NB4 (cell line): Measurements from ENCODE around the gene MAGI1.

Source experiments
- CTCF ChIP-seq: IDR thresholded peaks from one replicate; pipeline ENCODE4 v1.5.1; 2012; ENCODE audit warnings: low read depth, low read length
- MAX ChIP-seq: IDR thresholded peaks from 2 replicates; pipeline ENCODE4 v1.6.1; 2011; ENCODE audit warnings: low read depth, low read length
- MYC ChIP-seq: IDR thresholded peaks from 2 replicates; pipeline ENCODE4 v1.6.1; 2011; ENCODE audit warnings: low read depth, low read length
- POLR2A ChIP-seq: IDR thresholded peaks from 2 replicates; pipeline ENCODE4 v1.6.1; 2011; ENCODE audit warnings: mild to moderate bottlenecking; ENCODE audit not compliant: insufficient read length; ENCODE audit errors: extremely low read depth

GRCh38 chr3:65600888-65601287 is 437.8 kb downstream of the MAGI1 start:
- no peak for TF ChIP-seq POLR2A
- TF ChIP-seq CTCF = no peak
- TF ChIP-seq MAX = no peak
- TF ChIP-seq MYC = no peak
